ENCODE measurements around the gene SESN3.

The SESN3 gene

DNA sequence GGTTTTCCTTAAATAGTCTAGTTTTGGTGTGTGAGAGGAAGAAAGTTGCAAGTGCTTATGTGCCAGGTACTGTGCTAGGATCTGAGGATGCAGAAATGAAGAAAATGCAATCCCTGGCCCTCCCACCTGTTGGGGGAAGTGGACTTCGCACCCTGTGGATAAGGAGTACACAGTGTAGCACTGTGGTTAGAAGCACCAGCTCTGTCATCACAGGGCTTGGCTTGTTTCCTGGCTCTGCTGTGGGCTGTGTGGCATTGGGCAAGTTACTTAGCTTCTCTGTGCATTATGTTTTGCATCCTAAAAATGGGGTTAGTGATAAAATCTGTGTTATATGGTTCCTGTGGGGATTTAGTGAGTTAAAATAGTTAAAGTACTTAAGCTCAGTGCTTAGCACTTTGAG, 73.2 kb downstream of the SESN3 start:
- CTCF ChIA-PET = interaction anchor here (1.0 to 16.5 kb wide), 7 partner anchors 9 to 606 kb away, joined by 3 to 391 read pairs (median 4); no protein-coding TSS in a partner anchor
- no peak for DNase-seq (ENCODE audit: extremely low spot score)
- POLR2A ChIA-PET = no interaction called here
- no peak for TF ChIP-seq CTCF (IDR thresholded peaks at IDR 0.05; ENCODE audit: control extremely low read depth, extremely low read depth, low read depth, missing control alignments)

DNA sequence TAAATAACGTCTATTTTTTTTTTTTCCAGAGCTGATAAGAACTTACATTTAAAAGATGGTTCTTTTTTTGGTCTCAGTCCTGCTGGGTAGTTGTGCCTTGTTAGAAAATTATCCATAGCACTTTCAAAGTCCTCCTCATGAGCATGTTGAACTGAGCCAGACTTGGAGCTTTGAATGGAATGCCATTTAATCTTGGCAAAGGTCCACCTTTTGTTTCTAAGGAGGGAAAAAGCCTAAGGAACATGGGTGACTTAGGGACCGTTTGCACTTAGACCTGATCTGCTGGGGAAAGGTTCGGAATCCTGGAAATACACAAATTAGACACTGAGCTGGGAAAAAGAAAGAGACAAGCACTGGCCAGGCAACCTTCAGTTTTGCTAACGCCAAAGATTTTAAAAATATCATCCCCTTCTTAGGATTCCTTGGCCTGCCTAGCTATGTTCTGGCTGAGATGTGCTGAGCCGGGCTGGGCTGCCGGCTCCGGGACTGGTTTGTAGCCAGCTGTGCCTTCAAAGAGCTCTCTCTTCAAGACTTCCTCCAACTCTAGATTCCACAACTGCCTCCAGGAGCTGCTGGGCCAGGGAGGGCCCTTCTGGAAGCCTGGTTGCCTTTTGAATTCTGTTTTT, 74.0 kb downstream of the SESN3 start:
- ChIA-PET POLR2A (no interaction called here), CTCF (interaction anchor here (0.7 to 16.5 kb wide), 11 partner anchors 8 to 1237 kb away, joined by 3 to 391 read pairs (median 4); no protein-coding TSS in a partner anchor)
- no peak for TF ChIP-seq CTCF (IDR thresholded peaks at IDR 0.05; ENCODE audit: control extremely low read depth, extremely low read depth, low read depth, missing control alignments)
- no peak for DNase-seq (ENCODE audit: extremely low spot score)

GRCh38 chr11:95156133-95156721, 74.8 kb downstream of the SESN3 start:
- TF ChIP-seq CTCF (IDR thresholded peaks at IDR 0.05; ENCODE audit: control extremely low read depth, extremely low read depth, low read depth, missing control alignments) = no peak
- POLR2A ChIA-PET = no interaction called here
- CTCF ChIA-PET = interaction anchor here (1.0 to 16.5 kb wide), 11 partner anchors 9 to 1238 kb away, joined by 3 to 391 read pairs (median 4); no protein-coding TSS in a partner anchor
- DNase-seq (ENCODE audit: extremely low spot score) = no peak

DNA sequence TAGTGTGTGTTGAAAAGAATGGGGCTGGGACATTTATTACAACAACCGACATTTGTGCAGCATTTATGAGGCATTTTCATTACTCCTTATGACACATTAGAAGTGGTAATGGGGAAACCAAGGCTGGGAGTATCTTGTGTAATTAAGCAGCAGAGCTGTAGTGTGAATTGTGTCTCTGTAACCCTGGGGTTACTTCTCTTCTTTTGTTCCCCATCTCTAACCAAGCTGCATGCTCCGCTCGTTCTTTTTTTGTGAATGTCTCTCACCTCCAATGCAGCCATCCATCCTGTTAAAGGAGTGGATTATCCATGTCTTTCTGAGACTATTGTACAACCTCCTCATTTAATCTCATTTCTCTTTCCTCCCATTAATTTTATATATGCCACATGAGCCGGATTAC, 75.6 kb downstream of the SESN3 start:
- no peak for DNase-seq (ENCODE audit: extremely low spot score)
- ChIA-PET CTCF (interaction anchor here (1.0 to 16.5 kb wide), 22 partner anchors 10 to 668 kb away, joined by 3 to 391 read pairs (median 5); partner anchors contain the start of genes SESN3 and SRSF8), POLR2A (interaction anchor here (1.5 kb wide), 1 partner anchor 76 kb away, joined by 4 read pairs; the partner anchor contains the start of gene SESN3)
- TF ChIP-seq CTCF (IDR thresholded peaks at IDR 0.05; ENCODE audit: control extremely low read depth, extremely low read depth, low read depth, missing control alignments) = no peak

- peak; percentile 66 for DNase-seq (ENCODE audit: extremely low spot score)
- CTCF ChIA-PET = interaction anchor here (0.6 to 16.5 kb wide), 33 partner anchors 9 to 1240 kb away, joined by 3 to 391 read pairs (median 4); partner anchors contain the start of genes FAM76B, SESN3 and SRSF8
- POLR2A ChIA-PET = interaction anchor here (1.5 kb wide), 1 partner anchor 77 kb away, joined by 4 read pairs; the partner anchor contains the start of gene SESN3
- peak; percentile 75 for TF ChIP-seq CTCF (IDR thresholded peaks at IDR 0.05; ENCODE audit: control extremely low read depth, extremely low read depth, low read depth, missing control alignments)
Measured at GRCh38 chr11:95154514-95154913, 76.5 kb downstream of the SESN3 start.

DNA sequence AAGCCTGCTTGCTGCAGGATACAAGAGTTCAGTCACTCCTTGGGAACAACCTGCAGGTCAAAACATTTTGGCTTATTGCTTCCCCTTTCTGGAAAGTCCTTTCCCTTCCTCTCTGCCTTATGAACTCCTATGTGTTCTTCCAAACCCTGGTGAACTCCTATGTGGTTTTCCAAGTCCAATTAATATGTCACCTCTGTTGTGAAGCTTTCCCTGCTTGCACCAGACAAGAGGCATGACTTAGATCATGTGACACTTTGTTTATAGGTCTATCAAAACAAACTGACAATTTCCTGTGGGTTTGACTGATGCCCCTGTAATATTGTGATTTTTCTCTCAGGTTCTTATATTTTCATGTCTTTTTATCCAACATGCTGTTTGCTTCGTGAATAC, 77.2 kb downstream of the SESN3 start:
- ChIA-PET CTCF (interaction anchor here (0.8 to 16.5 kb wide), 28 partner anchors 9 to 1240 kb away, joined by 3 to 391 read pairs (median 4); partner anchors contain the start of genes FAM76B and SRSF8), POLR2A (interaction anchor here (1.5 kb wide), 1 partner anchor 77 kb away, joined by 4 read pairs; the partner anchor contains the start of gene SESN3)
- DNase-seq (ENCODE audit: extremely low spot score) = no peak
- TF ChIP-seq CTCF (IDR thresholded peaks at IDR 0.05; ENCODE audit: control extremely low read depth, extremely low read depth, low read depth, missing control alignments) = no peak

Measured in GM10248 (cell line).